IMR-90 (cell line): ENCODE results near the gene TSPAN1. TPM values are rescaled to one million over a fixed set of nuclear protein-coding genes. Genes with fewer than 3 reads are reported as not detected.

Experiments
- ATAC-seq: fragments of 200-7000 bp; cut with Tn5 transposase; 2 replicates; pipeline ENCODE4 v1.9.1; 2020; ENCODE audit warnings: low read depth, mild to moderate bottlenecking, moderate library complexity
- BruUV-seq: library from RNA; stranded (reverse); fragments of 400-500 nt; replicated peaks from 2 replicates; lab custom pipeline; 2021; lab: Mats Ljungman, UMichigan
- CTCF ChIA-PET: fragments of 300-600 bp; formaldehyde crosslinking; extraction: SDS; loops from one replicate; lab custom pipeline; 2021; ENCODE audit warnings: antibody characterized with exemption; lab: Yijun Ruan, JAX
- POLR2A ChIA-PET: fragments of 300-600 bp; sonication (Branson Sonifier 250); formaldehyde crosslinking; loops from one replicate; lab custom pipeline; 2022; ENCODE audit warnings: antibody characterized with exemption; ENCODE audit not compliant: unreplicated experiment; lab: Charles Lee
- DNase-seq: peaks from one replicate; pipeline ENCODE4 v3.0.0; 2013
- H2AFZ ChIP-seq: replicated peaks from 2 replicates; pipeline ENCODE3; 2013; ENCODE audit warnings: low read length, mild to moderate bottlenecking; ENCODE audit not compliant: poor library complexity
- H2AK5ac ChIP-seq: 2 replicates; pipeline ENCODE4 v1.6.1; 2013; ENCODE audit warnings: low read depth, low read length, inconsistent platforms
- H2AK9ac ChIP-seq: replicated peaks from 2 replicates; pipeline ENCODE3; 2013; ENCODE audit warnings: mild to moderate bottlenecking, low read depth, low read length, moderate library complexity; ENCODE audit not compliant: poor library complexity
- H2BK120ac ChIP-seq: 2 replicates; pipeline ENCODE4 v1.6.1; 2013; ENCODE audit warnings: low read depth, low read length, inconsistent platforms
- H2BK15ac ChIP-seq: 3 replicates; pipeline ENCODE4 v1.6.1; 2013; ENCODE audit warnings: low read depth, low read length, inconsistent platforms
- H2BK20ac ChIP-seq: 2 replicates; pipeline ENCODE4 v1.6.1; 2013; ENCODE audit warnings: low read depth, mild to moderate bottlenecking, inconsistent platforms, low read length, moderate library complexity
- H2BK5ac ChIP-seq: 2 replicates; pipeline ENCODE4 v1.6.1; 2013; ENCODE audit warnings: mild to moderate bottlenecking, low read depth, low read length, inconsistent platforms; ENCODE audit not compliant: poor library complexity, severe bottlenecking
- H3K14ac ChIP-seq: replicated peaks from 2 replicates; pipeline ENCODE4 v1.6.1; 2013; ENCODE audit warnings: low read depth, low read length, inconsistent platforms
- H3K18ac ChIP-seq: 2 replicates; pipeline ENCODE4 v1.6.1; 2013; ENCODE audit warnings: low read depth, low read length, control low read depth
- H3K23ac ChIP-seq: 2 replicates; pipeline ENCODE4 v1.6.1; 2013; ENCODE audit warnings: low read depth, low read length, inconsistent platforms
- H3K27ac ChIP-seq: 2 replicates; pipeline ENCODE4 v1.5.1; 2013; ENCODE audit warnings: mild to moderate bottlenecking, control low read depth, low read length; ENCODE audit not compliant: insufficient read depth
- H3K27me3 ChIP-seq: 2 replicates; pipeline ENCODE4 v1.6.1; 2013; ENCODE audit warnings: low read length; ENCODE audit not compliant: control insufficient read depth, insufficient read depth
- H3K36me3 ChIP-seq: 2 replicates; pipeline ENCODE4 v1.6.1; 2013; ENCODE audit warnings: low read length, mixed read lengths; ENCODE audit not compliant: control insufficient read depth, insufficient read depth
- H3K4ac ChIP-seq: 2 replicates; pipeline ENCODE4 v1.6.1; 2013; ENCODE audit warnings: low read depth, low read length, inconsistent platforms
- H3K4me1 ChIP-seq: 2 replicates; pipeline ENCODE4 v1.6.1; 2013; ENCODE audit warnings: low read length, mixed read lengths; ENCODE audit not compliant: control insufficient read depth, insufficient read depth
- H3K4me2 ChIP-seq: 2 replicates; pipeline ENCODE4 v1.6.1; 2013; ENCODE audit warnings: low read depth, mild to moderate bottlenecking, control low read depth, low read length, moderate library complexity
- H3K4me3 ChIP-seq: 2 replicates; pipeline ENCODE4 v1.5.1; 2013; ENCODE audit warnings: low read depth, mild to moderate bottlenecking, control low read depth, low read length, moderate library complexity; ENCODE audit not compliant: insufficient read depth
- H3K56ac ChIP-seq: 2 replicates; pipeline ENCODE4 v1.6.1; 2013; ENCODE audit warnings: low read length, inconsistent platforms; ENCODE audit not compliant: insufficient read depth; ENCODE audit errors: extremely low read depth
- H3K79me1 ChIP-seq, 2 experiments: 2 replicates each; pipeline ENCODE4 v1.6.1; 2013; ENCODE audit warnings: low read length in 2 of 2, inconsistent platforms in 1 of 2, low read depth in 1 of 2
- H3K9ac ChIP-seq: 2 replicates; pipeline ENCODE4 v1.6.1; 2013; ENCODE audit warnings: low read depth, low read length, control low read depth
- H3K9me1 ChIP-seq: 2 replicates; pipeline ENCODE4 v1.6.1; 2013; ENCODE audit warnings: low read length, inconsistent platforms; ENCODE audit not compliant: insufficient read depth
- H3K9me3 ChIP-seq: 2 replicates; pipeline ENCODE4 v1.6.1; 2013; ENCODE audit warnings: low read length; ENCODE audit not compliant: control insufficient read depth, insufficient read depth
- H4K20me1 ChIP-seq: 2 replicates; pipeline ENCODE4 v1.6.1; 2013; ENCODE audit warnings: low read length, inconsistent platforms; ENCODE audit not compliant: insufficient read depth
- H4K5ac ChIP-seq: 2 replicates; pipeline ENCODE4 v1.6.1; 2013; ENCODE audit warnings: mild to moderate bottlenecking, low read depth, low read length, control low read depth
- H4K8ac ChIP-seq, 2 experiments: 2 replicates each; pipeline ENCODE4 v1.6.1; 2013; ENCODE audit warnings: low read depth in 2 of 2, low read length in 2 of 2, control low read depth in 1 of 2, inconsistent platforms in 1 of 2
- H4K91ac ChIP-seq: 2 replicates; pipeline ENCODE4 v1.6.1; 2013; ENCODE audit warnings: low read depth, low read length, inconsistent platforms; ENCODE audit not compliant: insufficient read depth
- BHLHE40 ChIP-seq: fragments of 150-350 bp; IDR thresholded peaks from 2 replicates; pipeline ENCODE4 v1.6.1; 2016; ENCODE audit warnings: mild to moderate bottlenecking, low read depth, low read length
- CHD1 ChIP-seq: IDR thresholded peaks from 2 replicates; pipeline ENCODE4 v1.6.1; 2012; ENCODE audit warnings: low read depth, low read length, improper control_type of control experiment
- ELK1 ChIP-seq: fragments of 150-350 bp; IDR thresholded peaks from 2 replicates; pipeline ENCODE4 v1.6.1; 2016; ENCODE audit warnings: low read depth, mild to moderate bottlenecking, low read length, moderate library complexity, borderline replicate concordance
- USF2 ChIP-seq: fragments of 150-350 bp; IDR thresholded peaks from 2 replicates; pipeline ENCODE4 v1.6.1; 2017; ENCODE audit warnings: mild to moderate bottlenecking, antibody characterized with exemption, low read length, low read depth
- WGBS, 2 experiments: methylation state at CpG; one replicate each; pipeline versions ENCODE4 v1.1.5 to v1.1.7; 2013; ENCODE audit warnings: missing lambda C conversion rate in 2 of 2; ENCODE audit not compliant: insufficient read length in 1 of 2; ENCODE audit errors: extremely low coverage in 2 of 2; 5-methylcytosine and 5-hydroxymethylcytosine counted together
- dilution Hi-C: fragments of 300-500 bp; cut with HindIII; formaldehyde crosslinking; loops from one replicate; pipeline ENCODE4 v1.14.3; 2018; ENCODE audit warnings: low sequenced_read_pairs; ENCODE audit not compliant: unreplicated experiment
- in situ Hi-C: fragments of 300-500 bp; cut with MboI; formaldehyde crosslinking; loops from 3 replicates; pipeline ENCODE4 v1.14.3; 2019; ENCODE audit warnings: low sequenced_read_pairs, inconsistent platforms, mixed read lengths
- intact Hi-C: fragments of 100-400 bp; cut with micrococcal nuclease; formaldehyde crosslinking; loops from 2 replicates; pipeline ENCODE4 v1.10.0; 2022
- polyA plus RNA-seq, 3 experiments: library from polyadenylated mRNA; depleted of rRNA; stranded (reverse); fragments of >200 nt; gene quantifications; 2 replicates each; pipeline ENCODE4 v1.2.3, GENCODE V29; 2012; ENCODE audit warnings: low replicate concordance in 1 of 3
- total RNA-seq: library from RNA; depleted of rRNA; stranded (reverse); fragments of >200 nt; gene quantifications from 2 replicates; pipeline ENCODE4 v1.2.3, GENCODE V29; 2012

The TSPAN1 gene
- total and polyA plus RNA-seq, 2 of the 4 experiments (the other 2 are of a cell fraction): 0.18 to 0.82 TPM

GRCh38 chr1:46158312-46159281 lies 16.3 kb upstream of the TSPAN1 start:
- Histone ChIP-seq H2AK5ac (no peak overlapping the region), H2AK9ac (no peak overlapping the region), H3K27ac (no peak overlapping the region), H3K4ac (no peak overlapping the region), H3K36me3 (no peaks in the 10 kb centered on the region), H2BK120ac (no peak overlapping the region), H3K4me3 (no peak overlapping the region), H3K9me1 (no peaks in the 10 kb centered on the region; the same call in 1 of the 2 replicates), H3K18ac (no peak overlapping the region), H3K14ac (no peak overlapping the region), H3K4me1 (no peaks in the 10 kb centered on the region), H3K4me2 (no peak overlapping the region), H3K23ac (no peak overlapping the region), H2BK20ac (no peak overlapping the region), H2BK15ac (no peak overlapping the region), H3K9ac (no peak overlapping the region), H3K79me1 (no peaks in the 10 kb centered on the region), H3K27me3 (peaks cover 2% of the 10 kb centered on the region), H4K91ac (no peak overlapping the region), H4K20me1 (no peaks in the 10 kb centered on the region), H3K56ac (no peak overlapping the region), H4K5ac (no peak overlapping the region), H3K9me3 (no peaks in the 10 kb centered on the region), H4K8ac (no peak overlapping the region), H2BK5ac (no peak overlapping the region), H2AFZ (no peak overlapping the region)
- WGBS, 2 experiments: 88% methylated on average over 4 of the region's 13 CpGs; no CpG with 5 or more reads in 1 of the 2 experiments
- no TSS peak for BruUV-seq
- intact Hi-C loops (no loop called here), in situ Hi-C loops (no loop called here), dilution Hi-C loops (no loop called here)
- TF ChIP-seq BHLHE40: no peak
- TF ChIP-seq ELK1: no peak
- no peak for TF ChIP-seq USF2
- TF ChIP-seq CHD1: no peak
- no peak for ATAC-seq
- POLR2A ChIA-PET: no interaction called here
- CTCF ChIA-PET: interaction anchor here (0.7 kb wide), 1 partner anchor 11 kb away, joined by 3 read pairs; no protein-coding TSS in a partner anchor
- DNase-seq: no peak
